ENCODE data around the gene ZFP90.

The ZFP90 gene

GRCh38 chr16:68590201-68590994 lies 51.3 kb downstream of the ZFP90 start:
- Histone ChIP-seq H3K36me3 (ENCODE audit: control insufficient read depth in 2 of 2, insufficient read depth in 2 of 2, low read length in 2 of 2) (no peaks in the 10 kb centered on the region), H3K9ac (ENCODE audit: low read length in 2 of 2) (no peak overlapping the region), H3K4me3 (ENCODE audit: low read length in 2 of 2) (no peak overlapping the region), H3K27me3 (ENCODE audit: control insufficient read depth in 1 of 2, insufficient read depth in 2 of 2, low read length in 2 of 2) (no peaks in the 10 kb centered on the region), H3K4me1 (ENCODE audit: control insufficient read depth, insufficient read depth, low read length) (no peaks in the 10 kb centered on the region), H3K9me3 (ENCODE audit: control insufficient read depth in 2 of 2, low read length in 2 of 2) (no peaks in the 10 kb centered on the region), H3K27ac (ENCODE audit: low read length) (no peak overlapping the region)

DNA sequence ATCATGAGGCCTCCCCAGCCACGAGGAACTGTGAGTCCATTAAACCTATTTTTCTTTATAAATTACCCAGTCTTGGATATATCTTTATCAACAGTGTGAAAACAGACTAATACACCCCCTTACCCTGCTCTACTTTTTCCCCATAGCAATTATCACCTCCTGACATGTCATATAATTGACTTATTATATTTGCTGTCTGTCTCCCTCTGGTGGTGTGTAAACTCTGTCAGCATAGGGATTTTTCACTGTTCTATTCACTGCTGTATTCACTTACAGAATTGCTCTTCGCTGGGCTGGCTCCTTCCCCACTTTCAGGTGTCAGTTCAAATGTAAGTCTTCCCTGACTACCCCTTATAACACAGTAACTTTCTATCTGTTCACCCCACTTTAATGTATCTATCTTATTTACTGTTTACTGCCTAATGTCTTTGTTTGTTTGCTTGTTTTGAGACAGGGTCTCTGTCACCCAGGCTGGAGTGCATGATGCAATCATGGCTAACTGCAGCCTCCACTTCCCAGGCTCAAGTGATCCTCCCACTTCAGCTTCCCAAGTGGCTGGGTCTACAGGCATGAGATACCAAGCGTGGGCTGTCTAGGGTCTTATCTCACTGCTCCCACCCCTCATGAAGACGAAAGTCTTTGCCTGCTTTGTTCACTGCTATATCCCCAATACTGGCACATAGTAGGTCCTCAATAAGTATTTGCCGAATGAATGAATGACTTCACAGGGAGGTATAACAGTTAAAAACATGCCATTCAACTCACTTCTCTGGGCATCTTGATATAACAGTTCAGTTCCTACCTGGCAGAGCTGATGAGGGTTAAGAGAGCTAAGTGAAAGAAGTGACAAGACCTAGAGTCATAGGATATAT lies 53.6 kb downstream of the ZFP90 start:
- H3K4me3 ChIP-seq (ENCODE audit: low read length in 2 of 2), result no peak overlapping the region
- no peaks in the 10 kb centered on the region for H3K27me3 ChIP-seq (ENCODE audit: control insufficient read depth in 1 of 2, insufficient read depth in 2 of 2, low read length in 2 of 2)
- H3K9me3 ChIP-seq (ENCODE audit: control insufficient read depth in 2 of 2, low read length in 2 of 2), result no peaks in the 10 kb centered on the region
- H3K36me3 ChIP-seq (ENCODE audit: control insufficient read depth in 2 of 2, insufficient read depth in 2 of 2, low read length in 2 of 2), result no peaks in the 10 kb centered on the region
- no peak overlapping the region for H3K9ac ChIP-seq (ENCODE audit: low read length in 2 of 2)
- no peak overlapping the region for H3K27ac ChIP-seq (ENCODE audit: low read length)
- H3K4me1 ChIP-seq (ENCODE audit: control insufficient read depth, insufficient read depth, low read length), result no peaks in the 10 kb centered on the region

- Histone ChIP-seq H3K27ac (ENCODE audit: low read length) (no peak overlapping the region), H3K4me1 (ENCODE audit: control insufficient read depth, insufficient read depth, low read length) (no peaks in the 10 kb centered on the region), H3K9me3 (ENCODE audit: control insufficient read depth in 2 of 2, low read length in 2 of 2) (no peaks in the 10 kb centered on the region), H3K4me3 (ENCODE audit: low read length in 2 of 2) (no peak overlapping the region), H3K36me3 (ENCODE audit: control insufficient read depth in 2 of 2, insufficient read depth in 2 of 2, low read length in 2 of 2) (no peaks in the 10 kb centered on the region), H3K9ac (ENCODE audit: low read length in 2 of 2) (no peak overlapping the region), H3K27me3 (ENCODE audit: control insufficient read depth in 1 of 2, insufficient read depth in 2 of 2, low read length in 2 of 2) (no peaks in the 10 kb centered on the region)
These were observed 57.2 kb downstream of the ZFP90 start for GRCh38 chr16:68596266-68596665.

DNA sequence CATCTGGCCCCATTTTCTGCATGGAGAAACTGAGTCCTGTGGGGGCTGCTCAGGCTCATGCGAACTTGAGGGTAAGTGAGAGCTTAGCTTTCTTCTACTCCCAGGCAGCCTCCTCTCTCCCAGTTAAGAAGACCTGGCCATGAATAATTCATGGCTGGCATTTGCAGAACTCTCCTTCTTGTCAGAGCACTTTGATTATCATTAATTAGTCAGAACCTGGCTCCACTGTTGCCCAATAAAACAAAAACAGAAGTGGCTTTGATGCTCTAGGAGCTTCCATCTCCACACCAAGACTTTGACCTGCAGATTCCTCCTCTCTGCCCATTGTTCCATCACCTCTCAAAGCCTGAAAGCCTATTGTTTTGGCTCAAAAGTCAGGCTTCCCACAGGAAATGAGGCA lies 60.5 kb downstream of the ZFP90 start:
- H3K36me3 ChIP-seq (ENCODE audit: control insufficient read depth in 2 of 2, insufficient read depth in 2 of 2, low read length in 2 of 2), result no peaks in the 10 kb centered on the region
- no peaks in the 10 kb centered on the region for H3K27me3 ChIP-seq (ENCODE audit: control insufficient read depth in 1 of 2, insufficient read depth in 2 of 2, low read length in 2 of 2)
- H3K4me1 ChIP-seq (ENCODE audit: control insufficient read depth, insufficient read depth, low read length), result no peaks in the 10 kb centered on the region
- no peak overlapping the region for H3K9ac ChIP-seq (ENCODE audit: low read length in 2 of 2)
- H3K4me3 ChIP-seq (ENCODE audit: low read length in 2 of 2), result no peak overlapping the region
- H3K27ac ChIP-seq (ENCODE audit: low read length), result no peak overlapping the region
- H3K9me3 ChIP-seq (ENCODE audit: control insufficient read depth in 2 of 2, low read length in 2 of 2), result no peaks in the 10 kb centered on the region

DNA sequence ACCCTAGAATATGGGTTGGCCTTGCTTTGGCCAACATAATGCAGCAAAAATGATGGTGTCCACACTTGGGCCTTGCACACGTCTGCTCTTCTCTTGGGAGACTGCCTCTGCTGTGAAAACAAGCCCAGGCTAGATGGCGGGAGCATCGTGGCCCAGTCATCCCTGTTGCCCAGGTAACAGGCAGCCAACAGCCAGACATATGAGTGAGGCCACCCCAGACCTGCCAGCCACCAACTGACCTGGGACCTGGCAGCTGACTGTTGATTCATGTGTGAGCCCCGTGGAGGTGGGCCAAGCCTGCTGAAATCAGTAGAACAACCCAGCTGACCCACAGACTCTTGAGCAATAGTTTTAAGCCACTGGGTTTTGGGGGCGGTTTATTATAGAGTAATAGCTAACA lies 66.7 kb downstream of the ZFP90 start:
- H3K9me3 ChIP-seq (ENCODE audit: control insufficient read depth in 2 of 2, low read length in 2 of 2), result no peaks in the 10 kb centered on the region
- no peaks in the 10 kb centered on the region for H3K36me3 ChIP-seq (ENCODE audit: control insufficient read depth in 2 of 2, insufficient read depth in 2 of 2, low read length in 2 of 2)
- no peaks in the 10 kb centered on the region for H3K4me1 ChIP-seq (ENCODE audit: control insufficient read depth, insufficient read depth, low read length)
- no peak overlapping the region for H3K9ac ChIP-seq (ENCODE audit: low read length in 2 of 2)
- no peak overlapping the region for H3K27ac ChIP-seq (ENCODE audit: low read length)
- no peak overlapping the region for H3K4me3 ChIP-seq (ENCODE audit: low read length in 2 of 2)
- no peaks in the 10 kb centered on the region for H3K27me3 ChIP-seq (ENCODE audit: control insufficient read depth in 1 of 2, insufficient read depth in 2 of 2, low read length in 2 of 2)

DNA sequence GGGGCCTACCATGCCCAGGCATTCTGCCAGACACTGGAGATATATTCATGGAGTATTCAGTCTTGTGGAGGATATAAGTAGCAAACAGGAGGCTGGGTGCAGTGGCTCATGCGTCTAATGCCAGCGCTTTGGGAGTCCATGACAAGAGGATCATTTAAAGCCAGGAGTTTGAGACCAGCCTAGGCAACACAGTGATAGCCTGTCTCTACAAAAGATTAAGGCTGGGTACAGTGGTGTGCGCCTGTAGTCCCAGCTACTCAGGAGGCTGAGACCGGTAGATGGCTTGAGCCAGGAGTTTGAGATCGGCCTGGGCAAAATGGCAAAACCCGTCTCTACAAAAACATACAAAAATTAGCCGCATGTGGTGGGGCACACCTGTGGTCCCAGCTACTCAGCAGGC lies 68.4 kb downstream of the ZFP90 start:
- Histone ChIP-seq H3K9me3 (ENCODE audit: control insufficient read depth in 2 of 2, low read length in 2 of 2) (no peaks in the 10 kb centered on the region), H3K27me3 (ENCODE audit: control insufficient read depth in 1 of 2, insufficient read depth in 2 of 2, low read length in 2 of 2) (no peaks in the 10 kb centered on the region), H3K27ac (ENCODE audit: low read length) (no peak overlapping the region), H3K4me3 (ENCODE audit: low read length in 2 of 2) (no peak overlapping the region), H3K9ac (ENCODE audit: low read length in 2 of 2) (no peak overlapping the region), H3K36me3 (ENCODE audit: control insufficient read depth in 2 of 2, insufficient read depth in 2 of 2, low read length in 2 of 2) (no peaks in the 10 kb centered on the region), H3K4me1 (ENCODE audit: control insufficient read depth, insufficient read depth, low read length) (no peaks in the 10 kb centered on the region)

DNA sequence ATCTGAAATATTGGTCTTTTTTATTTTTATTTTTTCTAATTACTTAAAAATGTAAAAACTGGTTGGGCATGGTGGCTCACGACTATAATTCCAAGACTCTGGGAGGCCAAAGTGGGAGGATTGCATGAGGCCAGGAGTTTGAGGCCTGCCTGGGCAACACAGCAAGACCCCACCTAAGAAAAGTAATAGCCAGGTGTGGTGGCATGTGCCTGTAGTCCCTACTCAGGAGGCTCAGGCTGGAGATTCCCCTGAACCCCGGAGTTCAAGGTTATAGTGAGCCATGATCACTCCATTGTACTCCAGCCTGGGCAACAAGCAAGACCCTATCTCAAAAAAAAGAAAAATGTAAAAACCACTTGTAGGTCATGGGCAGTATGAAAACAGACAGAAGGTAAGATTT lies 69.2 kb downstream of the ZFP90 start:
- no peak overlapping the region for H3K9ac ChIP-seq (ENCODE audit: low read length in 2 of 2)
- H3K27me3 ChIP-seq (ENCODE audit: control insufficient read depth in 1 of 2, insufficient read depth in 2 of 2, low read length in 2 of 2), result no peaks in the 10 kb centered on the region
- H3K9me3 ChIP-seq (ENCODE audit: control insufficient read depth in 2 of 2, low read length in 2 of 2), result peaks cover 0 to 3% of the 10 kb centered on the region in 2 donors
- no peak overlapping the region for H3K27ac ChIP-seq (ENCODE audit: low read length)
- H3K4me1 ChIP-seq (ENCODE audit: control insufficient read depth, insufficient read depth, low read length), result no peaks in the 10 kb centered on the region
- H3K36me3 ChIP-seq (ENCODE audit: control insufficient read depth in 2 of 2, insufficient read depth in 2 of 2, low read length in 2 of 2), result no peaks in the 10 kb centered on the region
- no peak overlapping the region for H3K4me3 ChIP-seq (ENCODE audit: low read length in 2 of 2)

GRCh38 chr16:68612996-68613395 lies 73.9 kb downstream of the ZFP90 start:
- no peak overlapping the region for H3K27ac ChIP-seq (ENCODE audit: low read length)
- no peaks in the 10 kb centered on the region for H3K27me3 ChIP-seq (ENCODE audit: control insufficient read depth in 1 of 2, insufficient read depth in 2 of 2, low read length in 2 of 2)

GRCh38 chr16:68617734-68618133 lies 78.6 kb downstream of the ZFP90 start:
- no peak overlapping the region for H3K27ac ChIP-seq (ENCODE audit: low read length)
- peaks cover 4 to 10% of the 10 kb centered on the region in 2 donors for H3K9me3 ChIP-seq (ENCODE audit: control insufficient read depth in 2 of 2, low read length in 2 of 2)

More at GRCh38 chr16:68612996-68613395, 73.9 kb downstream of the ZFP90 start:
- H3K9ac ChIP-seq (ENCODE audit: low read length in 2 of 2), result no peak overlapping the region
- H3K4me3 ChIP-seq (ENCODE audit: low read length in 2 of 2), result no peak overlapping the region
- H3K4me1 ChIP-seq (ENCODE audit: control insufficient read depth, insufficient read depth, low read length), result no peaks in the 10 kb centered on the region
- no peaks in the 10 kb centered on the region for H3K36me3 ChIP-seq (ENCODE audit: control insufficient read depth in 2 of 2, insufficient read depth in 2 of 2, low read length in 2 of 2)
- peaks cover 4 to 12% of the 10 kb centered on the region in 2 donors for H3K9me3 ChIP-seq (ENCODE audit: control insufficient read depth in 2 of 2, low read length in 2 of 2)

More at GRCh38 chr16:68617734-68618133, 78.6 kb downstream of the ZFP90 start:
- H3K4me1 ChIP-seq (ENCODE audit: control insufficient read depth, insufficient read depth, low read length), result no peaks in the 10 kb centered on the region
- H3K36me3 ChIP-seq (ENCODE audit: control insufficient read depth in 2 of 2, insufficient read depth in 2 of 2, low read length in 2 of 2), result no peaks in the 10 kb centered on the region
- no peak overlapping the region for H3K4me3 ChIP-seq (ENCODE audit: low read length in 2 of 2)
- no peak overlapping the region for H3K9ac ChIP-seq (ENCODE audit: low read length in 2 of 2)
- H3K27me3 ChIP-seq (ENCODE audit: control insufficient read depth in 1 of 2, insufficient read depth in 2 of 2, low read length in 2 of 2), result no peaks in the 10 kb centered on the region
